ENCODE results near the gene PALM.
A peak's percentile ranks its signal among the peaks of the same experiment; 100 is the strongest.

Gene PALM

DNA sequence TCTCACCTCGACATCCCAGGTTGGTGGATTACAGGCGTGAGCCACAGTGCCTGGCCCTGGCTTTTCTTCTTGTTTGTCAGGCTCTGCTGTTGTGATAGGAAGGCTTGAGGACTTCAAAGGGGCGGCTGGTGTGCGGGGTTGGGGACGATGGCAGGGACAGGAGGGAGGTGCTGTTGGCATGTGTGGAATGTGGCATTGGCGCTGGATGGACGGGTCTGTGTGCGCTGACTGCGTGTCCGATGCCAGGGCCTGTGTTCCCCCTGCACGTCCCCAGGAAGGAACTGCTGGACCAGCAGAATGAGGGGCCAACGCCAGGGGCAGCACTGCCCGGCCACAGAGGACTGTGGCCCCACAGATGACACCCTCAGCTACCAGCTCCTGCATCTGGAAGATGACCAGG is 75.8 kb downstream of the PALM start:
- TF ChIP-seq POLR2AphosphoS5 (IDR thresholded peaks at IDR 0.05; ENCODE audit: low read depth, low read length) (no peak), FOXP2 (optimal IDR thresholded peaks at IDR 0.05; ENCODE audit: borderline replicate concordance, extremely low read depth, extremely low read length, insufficient read depth) (no peak), SIN3A (IDR thresholded peaks at IDR 0.05; ENCODE audit: borderline replicate concordance, insufficient read depth, low read length) (no peak), TAF1 (IDR thresholded peaks at IDR 0.05; ENCODE audit: borderline replicate concordance, insufficient read depth, low read length) (no peak)
- TF ChIP-seq, protein P1, sequence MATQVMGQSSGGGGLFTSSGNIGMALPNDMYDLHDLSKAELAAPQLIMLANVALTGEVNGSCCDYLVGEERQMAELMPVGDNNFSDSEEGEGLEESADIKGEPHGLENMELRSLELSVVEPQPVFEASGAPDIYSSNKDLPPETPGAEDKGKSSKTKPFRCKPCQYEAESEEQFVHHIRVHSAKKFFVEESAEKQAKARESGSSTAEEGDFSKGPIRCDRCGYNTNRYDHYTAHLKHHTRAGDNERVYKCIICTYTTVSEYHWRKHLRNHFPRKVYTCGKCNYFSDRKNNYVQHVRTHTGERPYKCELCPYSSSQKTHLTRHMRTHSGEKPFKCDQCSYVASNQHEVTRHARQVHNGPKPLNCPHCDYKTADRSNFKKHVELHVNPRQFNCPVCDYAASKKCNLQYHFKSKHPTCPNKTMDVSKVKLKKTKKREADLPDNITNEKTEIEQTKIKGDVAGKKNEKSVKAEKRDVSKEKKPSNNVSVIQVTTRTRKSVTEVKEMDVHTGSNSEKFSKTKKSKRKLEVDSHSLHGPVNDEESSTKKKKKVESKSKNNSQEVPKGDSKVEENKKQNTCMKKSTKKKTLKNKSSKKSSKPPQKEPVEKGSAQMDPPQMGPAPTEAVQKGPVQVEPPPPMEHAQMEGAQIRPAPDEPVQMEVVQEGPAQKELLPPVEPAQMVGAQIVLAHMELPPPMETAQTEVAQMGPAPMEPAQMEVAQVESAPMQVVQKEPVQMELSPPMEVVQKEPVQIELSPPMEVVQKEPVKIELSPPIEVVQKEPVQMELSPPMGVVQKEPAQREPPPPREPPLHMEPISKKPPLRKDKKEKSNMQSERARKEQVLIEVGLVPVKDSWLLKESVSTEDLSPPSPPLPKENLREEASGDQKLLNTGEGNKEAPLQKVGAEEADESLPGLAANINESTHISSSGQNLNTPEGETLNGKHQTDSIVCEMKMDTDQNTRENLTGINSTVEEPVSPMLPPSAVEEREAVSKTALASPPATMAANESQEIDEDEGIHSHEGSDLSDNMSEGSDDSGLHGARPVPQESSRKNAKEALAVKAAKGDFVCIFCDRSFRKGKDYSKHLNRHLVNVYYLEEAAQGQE (IDR thresholded peaks at IDR 0.05; ENCODE audit: insufficient read depth in 1 of 2, low read depth in 2 of 2, low read length in 2 of 2): no peak

DNA sequence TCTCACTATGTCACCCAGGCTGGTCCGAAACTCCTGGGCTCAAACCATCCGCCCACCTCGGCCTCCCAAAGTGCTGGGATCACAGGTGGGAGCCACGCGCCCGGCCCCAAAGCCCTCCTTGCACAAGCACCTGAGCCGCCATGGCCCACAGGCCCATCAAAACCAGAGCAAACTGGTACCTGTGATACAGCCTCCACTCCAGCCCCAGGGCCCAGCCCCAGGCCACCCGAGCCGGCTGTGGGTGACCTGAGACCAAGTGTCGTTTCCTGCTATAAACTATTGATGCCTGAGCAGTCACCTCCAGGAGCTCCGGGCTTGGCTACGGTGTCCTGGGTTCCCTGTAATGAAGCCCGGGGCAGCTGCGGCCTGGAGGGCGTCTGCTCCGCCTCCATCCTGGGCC is 78.8 kb downstream of the PALM start:
- TF ChIP-seq FOXP2 (optimal IDR thresholded peaks at IDR 0.05; ENCODE audit: borderline replicate concordance, extremely low read depth, extremely low read length, insufficient read depth) (no peak), SIN3A (IDR thresholded peaks at IDR 0.05; ENCODE audit: borderline replicate concordance, insufficient read depth, low read length) (no peak), TAF1 (IDR thresholded peaks at IDR 0.05; ENCODE audit: borderline replicate concordance, insufficient read depth, low read length) (no peak), POLR2AphosphoS5 (IDR thresholded peaks at IDR 0.05; ENCODE audit: low read depth, low read length) (no peak)
- TF ChIP-seq, protein P1 (IDR thresholded peaks at IDR 0.05; ENCODE audit: insufficient read depth in 1 of 2, low read depth in 2 of 2, low read length in 2 of 2): no peak

DNA sequence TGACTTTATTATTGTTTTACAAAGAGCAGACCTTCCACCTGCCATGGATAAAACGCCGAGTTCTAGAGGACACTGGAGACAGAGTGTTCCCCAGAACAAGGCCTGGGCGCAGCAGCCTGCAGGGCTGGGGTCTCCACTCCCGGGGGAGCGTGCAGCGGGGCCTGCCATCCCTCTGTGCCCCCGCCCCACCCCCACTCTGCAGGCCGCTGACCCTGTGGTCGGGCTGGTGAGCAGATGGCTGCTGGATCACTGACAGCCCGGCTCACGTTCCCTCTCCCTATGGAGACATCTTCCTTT is 79.9 kb downstream of the PALM start:
- TF ChIP-seq TAF1 (IDR thresholded peaks at IDR 0.05; ENCODE audit: borderline replicate concordance, insufficient read depth, low read length) (no peak), FOXP2 (optimal IDR thresholded peaks at IDR 0.05; ENCODE audit: borderline replicate concordance, extremely low read depth, extremely low read length, insufficient read depth) (peak; percentile 19)

DNA sequence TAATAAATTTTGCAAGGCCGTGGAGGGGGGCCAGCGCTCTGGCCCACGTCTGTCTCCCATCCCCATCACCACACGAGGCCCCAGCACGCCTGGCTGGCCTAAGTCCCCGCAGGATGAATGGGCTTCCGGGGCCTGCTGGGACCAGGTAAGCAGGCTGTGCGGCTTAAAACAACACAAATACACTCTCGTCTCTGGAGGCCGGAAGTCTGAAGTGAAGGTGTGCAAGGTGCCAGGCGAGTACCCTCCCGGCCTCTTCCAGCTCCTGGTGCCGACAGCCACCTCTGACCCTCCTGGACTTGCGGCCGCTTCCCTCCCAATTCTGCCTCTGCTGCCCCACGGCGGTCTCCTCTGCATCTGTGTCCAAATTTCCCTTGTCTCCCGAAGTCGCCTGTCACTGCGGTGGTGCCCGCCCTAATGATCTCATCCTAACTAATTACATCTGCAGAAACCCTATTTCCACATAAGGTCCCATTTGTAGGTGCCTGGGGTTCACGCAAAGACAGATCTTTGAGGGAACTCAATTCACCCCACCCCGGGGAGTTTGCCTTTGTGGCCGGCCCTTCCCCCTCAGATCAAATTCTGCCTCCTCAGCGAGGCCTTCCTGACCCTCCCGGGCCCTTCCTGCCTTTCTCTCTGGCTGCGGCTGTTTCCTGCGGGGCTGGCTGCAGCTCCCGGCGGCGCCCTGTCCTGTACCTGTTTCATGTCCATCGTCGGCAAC is 80.4 kb downstream of the PALM start:
- TF ChIP-seq TAF1 (IDR thresholded peaks at IDR 0.05; ENCODE audit: borderline replicate concordance, insufficient read depth, low read length) (no peak), FOXP2 (optimal IDR thresholded peaks at IDR 0.05; ENCODE audit: borderline replicate concordance, extremely low read depth, extremely low read length, insufficient read depth) (peak; percentile 78)

DNA sequence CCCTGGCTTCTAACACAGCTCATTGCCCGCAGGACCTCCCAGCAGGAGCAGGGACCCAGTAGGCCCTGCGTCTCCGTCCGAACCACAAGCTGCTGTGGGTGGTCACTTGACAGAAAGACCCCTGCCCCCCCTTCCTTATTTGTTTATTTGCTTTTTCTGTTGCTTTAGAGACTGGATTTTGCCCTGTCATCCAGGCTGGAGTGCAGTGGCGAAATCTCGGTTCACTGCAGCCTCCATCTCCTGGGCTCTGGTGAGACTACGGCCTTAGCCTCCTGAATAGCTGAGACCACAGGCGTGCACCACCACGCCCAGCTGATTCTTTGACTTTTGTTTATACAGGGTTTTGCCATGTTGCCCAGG is 80.9 kb downstream of the PALM start:
- TF ChIP-seq, protein P1 (IDR thresholded peaks at IDR 0.05; ENCODE audit: insufficient read depth in 1 of 2, low read depth in 2 of 2, low read length in 2 of 2): no peak
- TF ChIP-seq SIN3A (IDR thresholded peaks at IDR 0.05; ENCODE audit: borderline replicate concordance, insufficient read depth, low read length): peak; percentile 23; the same call in 1 of the 2 replicates

DNA sequence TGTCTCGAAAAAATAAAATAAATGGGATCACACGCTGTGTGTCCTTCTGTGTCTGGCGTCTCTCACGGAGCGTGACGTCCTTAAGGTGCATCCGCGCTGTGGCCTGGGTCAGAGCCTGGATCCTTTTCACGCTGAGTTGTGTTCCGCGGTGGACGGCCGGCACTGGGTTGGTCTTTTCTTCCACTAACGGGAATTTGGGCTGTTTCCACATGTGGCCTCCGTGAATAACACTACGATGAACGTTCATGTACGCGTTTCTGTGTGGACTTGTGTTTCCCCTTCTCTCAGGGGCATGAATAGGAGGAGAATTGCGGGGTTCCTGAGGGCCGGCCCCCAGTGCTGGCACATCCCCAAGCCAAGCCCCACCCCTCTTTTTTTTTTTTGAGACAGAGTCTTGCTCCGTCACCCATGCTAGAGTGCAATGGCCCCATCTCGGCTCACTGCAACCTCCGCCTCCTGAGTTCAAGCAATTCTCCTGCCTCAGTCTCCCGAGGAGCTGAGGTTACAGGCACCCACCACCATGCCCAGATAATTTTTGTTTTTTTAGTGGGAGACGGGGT is 82.4 kb downstream of the PALM start:
- no peak for TF ChIP-seq FOXP2 (optimal IDR thresholded peaks at IDR 0.05; ENCODE audit: borderline replicate concordance, extremely low read depth, extremely low read length, insufficient read depth)
- no peak for TF ChIP-seq TAF1 (IDR thresholded peaks at IDR 0.05; ENCODE audit: borderline replicate concordance, insufficient read depth, low read length)
- no peak for TF ChIP-seq SIN3A (IDR thresholded peaks at IDR 0.05; ENCODE audit: borderline replicate concordance, insufficient read depth, low read length)
- TF ChIP-seq, protein P1 (IDR thresholded peaks at IDR 0.05; ENCODE audit: insufficient read depth in 1 of 2, low read depth in 2 of 2, low read length in 2 of 2): no peak
- no peak for TF ChIP-seq POLR2AphosphoS5 (IDR thresholded peaks at IDR 0.05; ENCODE audit: low read depth, low read length)

Measured in PFSK-1 (cell line).